Thyroid gland (tissue), 4 donors: Measurements from ENCODE around the gene NEMP1. TPM values are rescaled to one million over a fixed set of nuclear protein-coding genes. Genes with fewer than 3 reads are reported as not detected.
"Not testable (repeated sequence)": the region's sequence is repeated elsewhere in the genome, so short reads cannot be mapped to it uniquely, and the experiment has no call there.

Experiments used
- DNase-seq, 2 donors: peaks; one replicate each; pipeline ENCODE4 v3.0.0-alpha.2; 2019
- H3K27ac ChIP-seq, 3 donors: fragments of 200-600 bp; sonication (generic); 1 replicate in 2 of 3; 2 replicates in 1 of 3; pipeline ENCODE4 v1.5.1; 2016 to 2019; ENCODE audit warnings: mild to moderate bottlenecking in 1 of 3, moderate library complexity in 1 of 3
- H3K27me3 ChIP-seq: fragments of 200-600 bp; sonication (generic); one replicate; pipeline ENCODE4 v1.5.1; 2019
- H3K36me3 ChIP-seq, 2 donors: fragments of 200-600 bp; sonication (generic); one replicate each; pipeline ENCODE4 v1.5.1; 2016 to 2019
- H3K4me1 ChIP-seq, 2 donors: fragments of 200-600 bp; sonication (generic); one replicate each; pipeline ENCODE4 v1.5.1; 2017 to 2019
- H3K4me3 ChIP-seq, 3 donors: fragments of 200-600 bp; sonication (generic); replicated peaks in 1 of 3; 1 replicate in 2 of 3; 2 replicates in 1 of 3; pipeline ENCODE4 v1.5.1; 2016; ENCODE audit warnings: mild to moderate bottlenecking in 1 of 3
- H3K9me3 ChIP-seq: fragments of 200-600 bp; sonication (generic); one replicate; pipeline ENCODE4 v1.5.1; 2017
- CTCF ChIP-seq, 6 experiments: fragments of 200-600 bp in 3 of 6; fragments of 450-650 bp in 3 of 6; sonication (generic) in 3 of 6; IDR thresholded peaks; one replicate each; pipeline ENCODE4 v1.5.1; 2016 to 2019; ENCODE audit warnings: antibody characterized with exemption in 6 of 6, mild to moderate bottlenecking in 2 of 6, inconsistent platforms in 1 of 6, moderate library complexity in 1 of 6
- POLR2A ChIP-seq, 2 donors: fragments of 450-650 bp; IDR thresholded peaks; one replicate each; pipeline ENCODE4 v1.6.1; 2017; ENCODE audit warnings: antibody characterized with exemption in 2 of 2, mild to moderate bottlenecking in 2 of 2, moderate library complexity in 1 of 2
- WGBS, 2 donors: methylation state at CpG; one replicate each; pipeline ENCODE4 v1.1.5; 2017; 5-methylcytosine and 5-hydroxymethylcytosine counted together
- intact Hi-C: fragments of 100-400 bp; cut with DNase I; formaldehyde crosslinking; loops from one replicate; pipeline ENCODE4 v1.15.1; 2023
- total RNA-seq, 4 donors: library from RNA; depleted of rRNA; stranded (reverse); fragments of >200 nt; gene quantifications; one replicate each; pipeline ENCODE4 v1.2.3, GENCODE V29; 2016

Gene NEMP1
- total RNA-seq, 4 donors from 2014 or later: 5.6 to 10.9 (median 9.2) TPM

DNA sequence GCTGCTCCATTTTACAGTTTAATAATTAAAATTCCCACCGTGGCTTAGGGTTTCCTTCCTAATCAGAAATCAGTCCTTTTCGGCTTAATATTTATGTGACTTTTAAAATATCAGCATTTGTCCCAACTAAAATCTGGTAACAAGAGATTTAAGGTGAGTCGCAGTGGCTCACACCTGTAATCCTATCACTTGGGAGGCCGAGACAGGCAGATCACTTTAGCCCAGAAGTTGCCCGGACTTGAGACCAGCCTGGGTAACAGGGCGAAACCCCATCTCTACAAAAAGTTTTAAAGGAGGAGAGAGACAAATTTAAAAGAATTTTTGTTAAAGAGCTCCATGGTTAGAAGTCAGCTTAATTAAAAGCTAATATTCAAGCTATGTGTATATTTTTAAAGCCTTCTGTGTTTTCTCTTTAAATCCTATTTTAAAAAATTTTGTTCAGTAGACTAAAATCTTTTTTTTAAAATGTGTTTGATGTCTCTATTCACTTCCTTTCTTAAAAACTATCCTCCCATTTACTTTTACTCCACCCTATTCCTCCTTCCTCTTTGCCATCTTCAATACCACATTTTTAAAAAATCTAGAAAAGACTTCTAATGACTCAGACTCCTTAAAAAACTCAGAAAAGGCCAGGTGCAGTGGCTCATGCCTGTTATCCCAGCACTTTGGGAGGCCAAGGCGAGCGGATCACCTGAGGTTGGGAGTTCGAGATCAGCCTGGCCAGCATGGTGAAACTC lies 58.4 kb downstream of the NEMP1 start:
- intact Hi-C loops: no loop called here
- Histone ChIP-seq H3K9me3 (no peaks in the 10 kb centered on the region), H3K27me3 (no peaks in the 10 kb centered on the region), H3K27ac (no peak overlapping the region), H3K4me1 (no peaks in the 10 kb centered on the region), H3K4me3 (no peak overlapping the region), H3K36me3 (no peaks in the 10 kb centered on the region)
- no peak for TF ChIP-seq CTCF (IDR thresholded peaks at IDR 0.05)
- no peak for TF ChIP-seq POLR2A (IDR thresholded peaks at IDR 0.05)
- WGBS, 2 donors: 89% methylated on average over 9 of the region's 9 CpGs
- DNase-seq: no peak

GRCh38 chr12:57018906-57019305 lies 59.7 kb downstream of the NEMP1 start:
- Histone ChIP-seq H3K27ac (no peak overlapping the region), H3K4me1 (no peaks in the 10 kb centered on the region), H3K36me3 (no peaks in the 10 kb centered on the region), H3K27me3 (no peaks in the 10 kb centered on the region), H3K9me3 (no peaks in the 10 kb centered on the region), H3K4me3 (no peak overlapping the region)
- WGBS, 2 donors: 70 to 74% methylated on average over 1 of the region's 1 CpG
- intact Hi-C loops: no loop called here
- no peak for DNase-seq
- TF ChIP-seq CTCF (IDR thresholded peaks at IDR 0.05) (no peak), POLR2A (IDR thresholded peaks at IDR 0.05) (no peak)

DNA sequence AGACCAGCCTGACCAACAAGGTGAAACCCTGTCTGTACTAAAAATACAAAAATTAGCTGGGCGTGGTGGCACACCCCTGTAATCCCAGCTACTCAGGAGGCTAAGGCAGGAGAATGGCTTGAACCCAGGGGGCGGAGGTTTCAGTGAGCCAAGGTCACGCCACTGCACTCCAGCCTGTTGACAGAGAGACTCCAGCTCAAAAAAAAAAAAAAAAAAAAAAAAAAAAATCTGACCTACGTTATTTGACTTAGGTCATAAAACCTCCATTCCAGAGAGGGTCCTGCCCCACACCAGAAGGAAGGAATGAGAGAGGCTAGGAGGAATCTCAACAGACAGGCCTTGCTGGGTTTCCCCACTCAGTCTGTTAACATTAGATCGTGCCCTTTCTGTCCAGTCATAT lies 60.2 kb downstream of the NEMP1 start:
- H3K4me1 ChIP-seq, H3K27me3 ChIP-seq, intact Hi-C loops, H3K4me3 ChIP-seq, H3K36me3 ChIP-seq, H3K9me3 ChIP-seq, DNase-seq, H3K27ac ChIP-seq: not testable (repeated sequence)
- WGBS, 2 donors: 79 to 87% methylated on average over 5 of the region's 5 CpGs

DNA sequence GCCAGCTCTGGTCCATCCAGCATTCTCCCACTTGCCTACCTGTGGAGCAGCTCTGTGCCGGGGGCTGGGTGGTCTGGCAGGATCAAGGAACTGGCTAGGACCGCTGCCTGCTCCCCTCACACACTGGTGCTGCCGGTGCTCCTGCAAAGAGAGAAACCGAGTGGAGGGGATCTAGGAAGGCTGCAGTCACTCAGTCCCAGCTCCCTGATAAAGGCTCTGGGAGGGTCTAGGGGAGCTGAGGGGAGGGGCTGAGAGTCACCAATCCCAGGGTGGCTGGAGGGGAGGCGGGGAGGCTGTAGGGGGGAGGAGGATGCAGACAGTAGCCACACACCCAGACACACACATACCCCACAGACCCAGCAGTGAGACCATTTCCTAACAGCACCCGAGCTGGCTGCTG lies 62.2 kb downstream of the NEMP1 start, which contains the start of gene TAC3:
TAC3 (minus strand) TSS at position 182 of the 400 bp plus-strand sequence. CDS start 732 bp downstream, outside the sequence.
- Histone ChIP-seq H3K4me1 (no peaks in the 10 kb centered on the region), H3K27ac (no peak within 1 kb of the TSS), H3K4me3 (no peak within 1 kb of the TSS), H3K27me3 (no peaks in the 10 kb centered on the region), H3K9me3 (no peaks in the 10 kb centered on the region), H3K36me3 (no peaks in the 10 kb centered on the region)
- intact Hi-C loops: no loop called here
- DNase-seq: no peak
- no peak for TF ChIP-seq CTCF (IDR thresholded peaks at IDR 0.05)
- TF ChIP-seq POLR2A (IDR thresholded peaks at IDR 0.05): no peak
- WGBS, 2 donors: 46 to 68% methylated on average over 2 to 6 of the region's 6 CpGs

- H3K9me3 ChIP-seq: no peaks in the 10 kb centered on the region
- no peak overlapping the region for H3K27ac ChIP-seq
- H3K4me3 ChIP-seq: no peak overlapping the region
- no peaks in the 10 kb centered on the region for H3K36me3 ChIP-seq
- H3K27me3 ChIP-seq: no peaks in the 10 kb centered on the region
- intact Hi-C loops: no loop called here
- 77 to 86% methylated on average over 7 of the region's 7 CpGs for WGBS, 2 donors
- no peak for TF ChIP-seq CTCF (IDR thresholded peaks at IDR 0.05)
- no peak for TF ChIP-seq POLR2A (IDR thresholded peaks at IDR 0.05)
- DNase-seq: no peak
- no peaks in the 10 kb centered on the region for H3K4me1 ChIP-seq
These were observed 65.8 kb downstream of the NEMP1 start for GRCh38 chr12:57012600-57013465.
